ENCODE data around the gene PLCL2.

The PLCL2 gene

GRCh38 chr3:17023006-17023664 is 138.4 kb downstream of the PLCL2 start:
- no peak for DNase-seq

GRCh38 chr3:17025594-17026139 is 140.9 kb downstream of the PLCL2 start:
- DNase-seq: no peak

- no peak for DNase-seq
These were observed 142.6 kb downstream of the PLCL2 start for GRCh38 chr3:17027318-17027717.

- no peak for DNase-seq
These were observed 143.6 kb downstream of the PLCL2 start for GRCh38 chr3:17028363-17028762.

GRCh38 chr3:17030438-17030837 is 145.7 kb downstream of the PLCL2 start:
- no peak for DNase-seq

GRCh38 chr3:17030956-17031652 is 146.3 kb downstream of the PLCL2 start:
- DNase-seq: no peak

GRCh38 chr3:17032407-17033034 is 147.8 kb downstream of the PLCL2 start:
- peak; percentile 2 for DNase-seq

GRCh38 chr3:17033516-17034168 is 148.9 kb downstream of the PLCL2 start:
- no peak for DNase-seq

- no peak for DNase-seq
These were observed 150.3 kb downstream of the PLCL2 start for GRCh38 chr3:17035033-17035432.

- no peak for DNase-seq
These were observed 151.2 kb downstream of the PLCL2 start for GRCh38 chr3:17035966-17036365.

- DNase-seq: no peak
These were observed 153.4 kb downstream of the PLCL2 start for GRCh38 chr3:17038141-17038540.

- DNase-seq: no peak
These were observed 154.3 kb downstream of the PLCL2 start for GRCh38 chr3:17038900-17039553.

- no peak for DNase-seq
These were observed 154.8 kb downstream of the PLCL2 start for GRCh38 chr3:17039594-17039993.

GRCh38 chr3:17040322-17040989 is 155.7 kb downstream of the PLCL2 start:
- DNase-seq: no peak

GRCh38 chr3:17040990-17041377 is 156.2 kb downstream of the PLCL2 start:
- DNase-seq: no peak

GRCh38 chr3:17044855-17045254 is 160.1 kb downstream of the PLCL2 start:
- no peak for DNase-seq

GRCh38 chr3:17045705-17046104 is 160.9 kb downstream of the PLCL2 start:
- DNase-seq: no peak

GRCh38 chr3:17046623-17047022 is 161.9 kb downstream of the PLCL2 start:
- DNase-seq: no peak

- DNase-seq: no peak
These were observed 162.4 kb downstream of the PLCL2 start for GRCh38 chr3:17047162-17047561.

- DNase-seq: no peak
These were observed 163.1 kb downstream of the PLCL2 start for GRCh38 chr3:17047894-17048293.

GRCh38 chr3:17050071-17050470 is 165.3 kb downstream of the PLCL2 start:
- DNase-seq: no peak

GRCh38 chr3:17050506-17050905 is 165.8 kb downstream of the PLCL2 start:
- DNase-seq: no peak
